WTC11 (cell line): ENCODE data around the gene ANO4. TPM values are rescaled to one million over a fixed set of nuclear protein-coding genes. Genes with fewer than 3 reads are reported as not detected.

Experiments
- ATAC-seq: fragments of 200-7000 bp; cut with Tn5 transposase; 2 replicates; pipeline ENCODE4 v1.10.0; 2021; ENCODE audit warnings: mild to moderate bottlenecking, moderate library complexity
- CTCF ChIA-PET: fragments of 300-600 bp; sonication (Branson Sonifier 250); formaldehyde crosslinking; loops from one replicate; lab custom pipeline; 2021; ENCODE audit warnings: antibody characterized with exemption; lab: Charles Lee
- POLR2A ChIA-PET: fragments of 350-600 bp; sonication (Branson Sonifier 250); formaldehyde crosslinking; loops from one replicate; lab custom pipeline; 2021; ENCODE audit warnings: antibody characterized with exemption; lab: Charles Lee
- DNase-seq: peaks from one replicate; pipeline ENCODE4 v3.0.0; 2021; ENCODE audit warnings: low spot score
- H3K27ac Mint-ChIP-seq: 2 replicates; pipeline ENCODE4 v1.8.0; 2021; ENCODE audit warnings: mixed read lengths
- H3K27me3 Mint-ChIP-seq: 2 replicates; pipeline ENCODE4 v1.8.0; 2021; ENCODE audit warnings: low read depth, mild to moderate bottlenecking, moderate library complexity, mixed read lengths
- H3K36me3 Mint-ChIP-seq: 2 replicates; pipeline ENCODE4 v1.8.0; 2021; ENCODE audit warnings: mixed read lengths
- H3K4me1 Mint-ChIP-seq: 2 replicates; pipeline ENCODE4 v1.8.0; 2022; ENCODE audit warnings: mixed read lengths
- H3K4me3 Mint-ChIP-seq: 2 replicates; pipeline ENCODE4 v1.8.0; 2021; ENCODE audit warnings: mild to moderate bottlenecking, moderate library complexity, mixed read lengths
- H3K9me3 Mint-ChIP-seq: 2 replicates; pipeline ENCODE4 v1.8.0; 2021; ENCODE audit warnings: mixed read lengths
- ATF1 ChIP-seq: sonication (generic); formaldehyde crosslinking; IDR thresholded peaks from 2 replicates; pipeline ENCODE4 v1.8.1; 2023; ENCODE audit warnings: mild to moderate bottlenecking, moderate library complexity, missing genetic modification reagents
- ATF3 ChIP-seq: sonication (generic); formaldehyde crosslinking; conservative IDR thresholded peaks from 2 replicates; pipeline ENCODE4 v1.8.1; 2022; ENCODE audit warnings: mild to moderate bottlenecking, missing genetic modification reagents
- CREM ChIP-seq: sonication (generic); formaldehyde crosslinking; IDR thresholded peaks from 2 replicates; pipeline ENCODE4 v1.8.1; 2022; ENCODE audit warnings: mild to moderate bottlenecking, missing genetic modification reagents, moderate library complexity
- ERG ChIP-seq: fragments of 250-450 bp; sonication (Bioruptor Pico); IDR thresholded peaks from 2 replicates; pipeline ENCODE4 v1.8.0; 2021; ENCODE audit warnings: mild to moderate bottlenecking
- ESRRA ChIP-seq: sonication (generic); formaldehyde crosslinking; IDR thresholded peaks from 2 replicates; pipeline ENCODE4 v1.8.1; 2022; ENCODE audit warnings: mild to moderate bottlenecking, missing genetic modification reagents, borderline replicate concordance
- FOXJ3 ChIP-seq: sonication (generic); formaldehyde crosslinking; IDR thresholded peaks from 2 replicates; pipeline ENCODE4 v1.9.0; 2021; ENCODE audit warnings: missing genetic modification reagents, mild to moderate bottlenecking, borderline replicate concordance
- FOXK1 ChIP-seq: sonication (generic); formaldehyde crosslinking; IDR thresholded peaks from 2 replicates; pipeline ENCODE4 v1.8.0; 2022; ENCODE audit warnings: mild to moderate bottlenecking, moderate library complexity, missing genetic modification reagents
- GRHL2 ChIP-seq: fragments of 250-450 bp; sonication (Bioruptor Pico); IDR thresholded peaks from 2 replicates; pipeline ENCODE4 v1.8.0; 2022; ENCODE audit warnings: mild to moderate bottlenecking, moderate library complexity; ENCODE audit not compliant: insufficient replicate concordance, severe bottlenecking
- HMGA2 ChIP-seq: fragments of 250-450 bp; sonication (Bioruptor Pico); IDR thresholded peaks from 2 replicates; pipeline ENCODE4 v1.4.0; 2021; ENCODE audit warnings: mild to moderate bottlenecking, moderate library complexity
- IRF1 ChIP-seq: sonication (generic); formaldehyde crosslinking; IDR thresholded peaks from 2 replicates; pipeline ENCODE4 v1.8.0; 2023; ENCODE audit warnings: missing genetic modification reagents
- KAT7 ChIP-seq: sonication (generic); formaldehyde crosslinking; IDR thresholded peaks from 2 replicates; pipeline ENCODE4 v1.8.1; 2023; ENCODE audit warnings: missing genetic modification reagents, mild to moderate bottlenecking, borderline replicate concordance
- MAX ChIP-seq: sonication (generic); formaldehyde crosslinking; IDR thresholded peaks from 2 replicates; pipeline ENCODE4 v1.8.0; 2022; ENCODE audit warnings: mild to moderate bottlenecking, missing genetic modification reagents
- NFYB ChIP-seq: sonication (generic); formaldehyde crosslinking; conservative IDR thresholded peaks from 2 replicates; pipeline ENCODE4 v1.8.0; 2022; ENCODE audit warnings: low read depth, missing genetic modification reagents
- NR3C1 ChIP-seq: sonication (generic); formaldehyde crosslinking; conservative IDR thresholded peaks from 2 replicates; pipeline ENCODE4 v1.8.1; 2023; ENCODE audit warnings: low read depth, mild to moderate bottlenecking, missing genetic modification reagents
- PRDM15 ChIP-seq: sonication (generic); formaldehyde crosslinking; IDR thresholded peaks from 2 replicates; pipeline ENCODE4 v1.8.0; 2022; ENCODE audit warnings: missing genetic modification reagents
- RELA ChIP-seq: sonication (generic); formaldehyde crosslinking; IDR thresholded peaks from 2 replicates; pipeline ENCODE4 v1.8.1; 2022; ENCODE audit warnings: missing genetic modification reagents, mild to moderate bottlenecking, borderline replicate concordance
- TCF7 ChIP-seq: sonication (generic); formaldehyde crosslinking; IDR thresholded peaks from 2 replicates; pipeline ENCODE4 v1.8.0; 2022; ENCODE audit warnings: mild to moderate bottlenecking, low read depth, missing genetic modification reagents, moderate library complexity
- ZNF317 ChIP-seq: sonication (generic); formaldehyde crosslinking; IDR thresholded peaks from 2 replicates; pipeline ENCODE4 v1.8.1; 2023; ENCODE audit warnings: low read depth, mild to moderate bottlenecking, moderate library complexity, missing genetic modification reagents, borderline replicate concordance
- ZNF416 ChIP-seq: fragments of 250-450 bp; sonication (Bioruptor Pico); IDR thresholded peaks from 2 replicates; pipeline ENCODE4 v1.9.0; 2021; ENCODE audit warnings: mild to moderate bottlenecking, inconsistent platforms
- ZNF671 ChIP-seq: fragments of 250-450 bp; sonication (Bioruptor Pico); IDR thresholded peaks from 2 replicates; pipeline ENCODE4 v1.8.0; 2021; ENCODE audit warnings: mild to moderate bottlenecking
- total RNA-seq: library from RNA; stranded (reverse); gene quantifications from 3 replicates; pipeline ENCODE4 v1.2.3, GENCODE V29; 2021
- TF ChIP-seq, protein P1 (sequence below): fragments of 250-450 bp; sonication (Bioruptor Pico); IDR thresholded peaks from 2 replicates; pipeline ENCODE4 v1.9.0; 2021; ENCODE audit warnings: mild to moderate bottlenecking
- TF ChIP-seq, protein P2 (sequence below): fragments of 200-600 bp; IDR thresholded peaks from 2 replicates; pipeline ENCODE4 v1.8.0; 2022; ENCODE audit warnings: antibody characterized with exemption
- TF ChIP-seq, protein P3 (sequence below): sonication (generic); formaldehyde crosslinking; IDR thresholded peaks from 2 replicates; pipeline ENCODE4 v1.8.0; 2022; ENCODE audit warnings: mild to moderate bottlenecking, missing genetic modification reagents

Gene ANO4
- total RNA-seq, 1 experiment from 2014 or later: 2.6 TPM

DNA sequence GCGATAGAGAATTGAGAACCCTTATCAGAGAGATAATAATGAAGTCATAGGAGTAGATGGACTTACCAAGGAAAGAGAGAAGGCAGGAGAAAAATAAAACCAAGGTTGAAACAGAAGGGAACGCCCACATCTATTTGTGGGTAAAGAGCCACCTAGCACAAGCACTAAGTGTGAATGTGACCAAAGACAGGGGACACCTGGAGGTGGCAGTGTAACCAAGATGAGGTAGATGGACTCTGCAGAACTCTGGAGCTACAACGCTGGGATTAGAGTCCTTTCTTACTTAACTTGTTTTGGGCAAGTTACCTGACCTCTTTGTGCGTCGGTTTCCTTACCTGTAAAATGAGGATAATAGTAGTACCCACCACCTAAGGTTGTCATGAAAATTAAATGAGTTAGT lies 313.6 kb downstream of the ANO4 start (continued):
- TF ChIP-seq FOXK1 (CRISPR knock-in tag): no peak
- TF ChIP-seq HMGA2 (CRISPR knock-in tag): no peak
- no peak for TF ChIP-seq MAX (CRISPR knock-in tag)
- no peak for TF ChIP-seq GRHL2
- TF ChIP-seq, protein P1, sequence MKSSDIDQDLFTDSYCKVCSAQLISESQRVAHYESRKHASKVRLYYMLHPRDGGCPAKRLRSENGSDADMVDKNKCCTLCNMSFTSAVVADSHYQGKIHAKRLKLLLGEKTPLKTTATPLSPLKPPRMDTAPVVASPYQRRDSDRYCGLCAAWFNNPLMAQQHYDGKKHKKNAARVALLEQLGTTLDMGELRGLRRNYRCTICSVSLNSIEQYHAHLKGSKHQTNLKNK (CRISPR knock-in tag): no peak
- no peak for TF ChIP-seq CREM (CRISPR knock-in tag)
- TF ChIP-seq ZNF671 (CRISPR knock-in tag): no peak
- TF ChIP-seq ATF3 (CRISPR knock-in tag): no peak
- no peak for TF ChIP-seq TCF7
- TF ChIP-seq, all 79 proteins: peak for 0

DNA sequence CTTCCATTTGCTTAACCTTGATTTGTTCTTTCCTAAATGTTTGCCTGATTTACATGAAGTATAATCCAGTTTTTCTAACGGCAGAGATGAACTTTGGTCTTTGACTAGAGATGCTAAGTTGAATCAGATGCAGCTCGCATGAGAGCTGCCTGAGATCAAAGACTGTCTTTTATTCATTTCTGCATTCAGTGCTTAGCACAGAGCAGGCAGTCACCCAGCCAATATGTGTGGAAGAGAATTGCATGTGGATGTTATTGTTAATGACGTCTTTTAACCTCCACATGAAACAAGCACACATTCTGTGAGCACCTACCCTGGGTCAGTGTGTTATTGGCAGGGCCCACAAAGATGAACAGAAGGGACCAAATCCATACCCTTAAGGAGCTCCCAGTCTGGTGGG lies 316.3 kb downstream of the ANO4 start:
- H3K36me3 Mint-ChIP-seq: no peaks in the 10 kb centered on the region
- TF ChIP-seq NR3C1 (no peak), NFYB (CRISPR knock-in tag) (no peak), ESRRA (CRISPR knock-in tag) (no peak), ZNF416 (CRISPR knock-in tag) (no peak), FOXJ3 (CRISPR knock-in tag) (no peak), KAT7 (CRISPR knock-in tag) (no peak), ZNF317 (CRISPR knock-in tag) (no peak), ATF1 (CRISPR knock-in tag) (no peak), RELA (no peak), PRDM15 (CRISPR knock-in tag) (no peak), IRF1 (CRISPR knock-in tag) (no peak), ERG (no peak)
- TF ChIP-seq, protein P2, sequence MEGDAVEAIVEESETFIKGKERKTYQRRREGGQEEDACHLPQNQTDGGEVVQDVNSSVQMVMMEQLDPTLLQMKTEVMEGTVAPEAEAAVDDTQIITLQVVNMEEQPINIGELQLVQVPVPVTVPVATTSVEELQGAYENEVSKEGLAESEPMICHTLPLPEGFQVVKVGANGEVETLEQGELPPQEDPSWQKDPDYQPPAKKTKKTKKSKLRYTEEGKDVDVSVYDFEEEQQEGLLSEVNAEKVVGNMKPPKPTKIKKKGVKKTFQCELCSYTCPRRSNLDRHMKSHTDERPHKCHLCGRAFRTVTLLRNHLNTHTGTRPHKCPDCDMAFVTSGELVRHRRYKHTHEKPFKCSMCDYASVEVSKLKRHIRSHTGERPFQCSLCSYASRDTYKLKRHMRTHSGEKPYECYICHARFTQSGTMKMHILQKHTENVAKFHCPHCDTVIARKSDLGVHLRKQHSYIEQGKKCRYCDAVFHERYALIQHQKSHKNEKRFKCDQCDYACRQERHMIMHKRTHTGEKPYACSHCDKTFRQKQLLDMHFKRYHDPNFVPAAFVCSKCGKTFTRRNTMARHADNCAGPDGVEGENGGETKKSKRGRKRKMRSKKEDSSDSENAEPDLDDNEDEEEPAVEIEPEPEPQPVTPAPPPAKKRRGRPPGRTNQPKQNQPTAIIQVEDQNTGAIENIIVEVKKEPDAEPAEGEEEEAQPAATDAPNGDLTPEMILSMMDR: no peak
- TF ChIP-seq, protein P3, sequence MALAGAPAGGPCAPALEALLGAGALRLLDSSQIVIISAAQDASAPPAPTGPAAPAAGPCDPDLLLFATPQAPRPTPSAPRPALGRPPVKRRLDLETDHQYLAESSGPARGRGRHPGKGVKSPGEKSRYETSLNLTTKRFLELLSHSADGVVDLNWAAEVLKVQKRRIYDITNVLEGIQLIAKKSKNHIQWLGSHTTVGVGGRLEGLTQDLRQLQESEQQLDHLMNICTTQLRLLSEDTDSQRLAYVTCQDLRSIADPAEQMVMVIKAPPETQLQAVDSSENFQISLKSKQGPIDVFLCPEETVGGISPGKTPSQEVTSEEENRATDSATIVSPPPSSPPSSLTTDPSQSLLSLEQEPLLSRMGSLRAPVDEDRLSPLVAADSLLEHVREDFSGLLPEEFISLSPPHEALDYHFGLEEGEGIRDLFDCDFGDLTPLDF (CRISPR knock-in tag): no peak
- ATAC-seq: no peak
- no peak overlapping the region for H3K4me3 Mint-ChIP-seq
- H3K4me1 Mint-ChIP-seq: no peaks in the 10 kb centered on the region
- POLR2A ChIA-PET: no interaction called here
- no peaks in the 10 kb centered on the region for H3K27me3 Mint-ChIP-seq
- no peak overlapping the region for H3K27ac Mint-ChIP-seq
- H3K9me3 Mint-ChIP-seq: no peaks in the 10 kb centered on the region
- DNase-seq: no peak
- CTCF ChIA-PET: no interaction called here
